IMR-90 (cell line): Measurements from ENCODE around the gene ARHGAP8. TPM values are rescaled to one million over a fixed set of nuclear protein-coding genes. Genes with fewer than 3 reads are reported as not detected.

Experiments
- ATAC-seq: fragments of 200-7000 bp; cut with Tn5 transposase; 2 replicates; pipeline ENCODE4 v1.9.1; 2020; ENCODE audit warnings: low read depth, mild to moderate bottlenecking, moderate library complexity
- BruUV-seq: library from RNA; stranded (reverse); fragments of 400-500 nt; replicated peaks from 2 replicates; lab custom pipeline; 2021; lab: Mats Ljungman, UMichigan
- CTCF ChIA-PET: fragments of 300-600 bp; formaldehyde crosslinking; extraction: SDS; loops from one replicate; lab custom pipeline; 2021; ENCODE audit warnings: antibody characterized with exemption; lab: Yijun Ruan, JAX
- POLR2A ChIA-PET: fragments of 300-600 bp; sonication (Branson Sonifier 250); formaldehyde crosslinking; loops from one replicate; lab custom pipeline; 2022; ENCODE audit warnings: antibody characterized with exemption; ENCODE audit not compliant: unreplicated experiment; lab: Charles Lee
- DNase-seq: peaks from one replicate; pipeline ENCODE4 v3.0.0; 2013
- H2AFZ ChIP-seq: replicated peaks from 2 replicates; pipeline ENCODE3; 2013; ENCODE audit warnings: low read length, mild to moderate bottlenecking; ENCODE audit not compliant: poor library complexity
- H2AK5ac ChIP-seq: 2 replicates; pipeline ENCODE4 v1.6.1; 2013; ENCODE audit warnings: low read depth, low read length, inconsistent platforms
- H2AK9ac ChIP-seq: replicated peaks from 2 replicates; pipeline ENCODE3; 2013; ENCODE audit warnings: mild to moderate bottlenecking, low read depth, low read length, moderate library complexity; ENCODE audit not compliant: poor library complexity
- H2BK120ac ChIP-seq: 2 replicates; pipeline ENCODE4 v1.6.1; 2013; ENCODE audit warnings: low read depth, low read length, inconsistent platforms
- H2BK15ac ChIP-seq: 3 replicates; pipeline ENCODE4 v1.6.1; 2013; ENCODE audit warnings: low read depth, low read length, inconsistent platforms
- H2BK20ac ChIP-seq: 2 replicates; pipeline ENCODE4 v1.6.1; 2013; ENCODE audit warnings: low read depth, mild to moderate bottlenecking, inconsistent platforms, low read length, moderate library complexity
- H2BK5ac ChIP-seq: 2 replicates; pipeline ENCODE4 v1.6.1; 2013; ENCODE audit warnings: mild to moderate bottlenecking, low read depth, low read length, inconsistent platforms; ENCODE audit not compliant: poor library complexity, severe bottlenecking
- H3K14ac ChIP-seq: replicated peaks from 2 replicates; pipeline ENCODE4 v1.6.1; 2013; ENCODE audit warnings: low read depth, low read length, inconsistent platforms
- H3K18ac ChIP-seq: 2 replicates; pipeline ENCODE4 v1.6.1; 2013; ENCODE audit warnings: low read depth, low read length, control low read depth
- H3K23ac ChIP-seq: 2 replicates; pipeline ENCODE4 v1.6.1; 2013; ENCODE audit warnings: low read depth, low read length, inconsistent platforms
- H3K27ac ChIP-seq: 2 replicates; pipeline ENCODE4 v1.5.1; 2013; ENCODE audit warnings: mild to moderate bottlenecking, control low read depth, low read length; ENCODE audit not compliant: insufficient read depth
- H3K27me3 ChIP-seq: 2 replicates; pipeline ENCODE4 v1.6.1; 2013; ENCODE audit warnings: low read length; ENCODE audit not compliant: control insufficient read depth, insufficient read depth
- H3K36me3 ChIP-seq: 2 replicates; pipeline ENCODE4 v1.6.1; 2013; ENCODE audit warnings: low read length, mixed read lengths; ENCODE audit not compliant: control insufficient read depth, insufficient read depth
- H3K4ac ChIP-seq: 2 replicates; pipeline ENCODE4 v1.6.1; 2013; ENCODE audit warnings: low read depth, low read length, inconsistent platforms
- H3K4me1 ChIP-seq: 2 replicates; pipeline ENCODE4 v1.6.1; 2013; ENCODE audit warnings: low read length, mixed read lengths; ENCODE audit not compliant: control insufficient read depth, insufficient read depth
- H3K4me2 ChIP-seq: 2 replicates; pipeline ENCODE4 v1.6.1; 2013; ENCODE audit warnings: low read depth, mild to moderate bottlenecking, control low read depth, low read length, moderate library complexity
- H3K4me3 ChIP-seq: 2 replicates; pipeline ENCODE4 v1.5.1; 2013; ENCODE audit warnings: low read depth, mild to moderate bottlenecking, control low read depth, low read length, moderate library complexity; ENCODE audit not compliant: insufficient read depth
- H3K56ac ChIP-seq: 2 replicates; pipeline ENCODE4 v1.6.1; 2013; ENCODE audit warnings: low read length, inconsistent platforms; ENCODE audit not compliant: insufficient read depth; ENCODE audit errors: extremely low read depth
- H3K79me1 ChIP-seq, 2 experiments: 2 replicates each; pipeline ENCODE4 v1.6.1; 2013; ENCODE audit warnings: low read length in 2 of 2, inconsistent platforms in 1 of 2, low read depth in 1 of 2
- H3K9ac ChIP-seq: 2 replicates; pipeline ENCODE4 v1.6.1; 2013; ENCODE audit warnings: low read depth, low read length, control low read depth
- H3K9me1 ChIP-seq: 2 replicates; pipeline ENCODE4 v1.6.1; 2013; ENCODE audit warnings: low read length, inconsistent platforms; ENCODE audit not compliant: insufficient read depth
- H3K9me3 ChIP-seq: 2 replicates; pipeline ENCODE4 v1.6.1; 2013; ENCODE audit warnings: low read length; ENCODE audit not compliant: control insufficient read depth, insufficient read depth
- H4K20me1 ChIP-seq: 2 replicates; pipeline ENCODE4 v1.6.1; 2013; ENCODE audit warnings: low read length, inconsistent platforms; ENCODE audit not compliant: insufficient read depth
- H4K5ac ChIP-seq: 2 replicates; pipeline ENCODE4 v1.6.1; 2013; ENCODE audit warnings: mild to moderate bottlenecking, low read depth, low read length, control low read depth
- H4K8ac ChIP-seq, 2 experiments: 2 replicates each; pipeline ENCODE4 v1.6.1; 2013; ENCODE audit warnings: low read depth in 2 of 2, low read length in 2 of 2, control low read depth in 1 of 2, inconsistent platforms in 1 of 2
- H4K91ac ChIP-seq: 2 replicates; pipeline ENCODE4 v1.6.1; 2013; ENCODE audit warnings: low read depth, low read length, inconsistent platforms; ENCODE audit not compliant: insufficient read depth
- BHLHE40 ChIP-seq: fragments of 150-350 bp; IDR thresholded peaks from 2 replicates; pipeline ENCODE4 v1.6.1; 2016; ENCODE audit warnings: mild to moderate bottlenecking, low read depth, low read length
- CHD1 ChIP-seq: IDR thresholded peaks from 2 replicates; pipeline ENCODE4 v1.6.1; 2012; ENCODE audit warnings: low read depth, low read length, improper control_type of control experiment
- CTCF ChIP-seq: conservative IDR thresholded peaks from 2 replicates; pipeline ENCODE4 v1.5.1; 2012; ENCODE audit warnings: mild to moderate bottlenecking, low read depth, low read length, improper control_type of control experiment
- FOS ChIP-seq: fragments of 150-350 bp; IDR thresholded peaks from 2 replicates; pipeline ENCODE4 v1.6.1; 2016; ENCODE audit warnings: low read depth, low read length
- MAZ ChIP-seq: IDR thresholded peaks from 2 replicates; pipeline ENCODE4 v1.6.1; 2012; ENCODE audit warnings: low read depth, mild to moderate bottlenecking, low read length, improper control_type of control experiment, moderate library complexity, borderline replicate concordance
- MXI1 ChIP-seq: IDR thresholded peaks from 2 replicates; pipeline ENCODE4 v1.6.1; 2012; ENCODE audit warnings: low read depth, mild to moderate bottlenecking, low read length, moderate library complexity, borderline replicate concordance
- POLR2A ChIP-seq: IDR thresholded peaks from 2 replicates; pipeline ENCODE4 v1.6.1; 2012; ENCODE audit warnings: mild to moderate bottlenecking, low read depth, low read length
- RAD21 ChIP-seq: IDR thresholded peaks from 2 replicates; pipeline ENCODE4 v1.6.1; 2012; ENCODE audit warnings: low read length, improper control_type of control experiment
- RCOR1 ChIP-seq: IDR thresholded peaks from 2 replicates; pipeline ENCODE4 v1.6.1; 2012; ENCODE audit warnings: mild to moderate bottlenecking, low read length, improper control_type of control experiment; ENCODE audit not compliant: insufficient replicate concordance
- RFX5 ChIP-seq: IDR thresholded peaks from 2 replicates; pipeline ENCODE4 v1.8.0; 2012; ENCODE audit warnings: low read depth, mild to moderate bottlenecking, low read length, moderate library complexity
- USF2 ChIP-seq: fragments of 150-350 bp; IDR thresholded peaks from 2 replicates; pipeline ENCODE4 v1.6.1; 2017; ENCODE audit warnings: mild to moderate bottlenecking, antibody characterized with exemption, low read length, low read depth
- WGBS, 2 experiments: methylation state at CpG; one replicate each; pipeline versions ENCODE4 v1.1.5 to v1.1.7; 2013; ENCODE audit warnings: missing lambda C conversion rate in 2 of 2; ENCODE audit not compliant: insufficient read length in 1 of 2; ENCODE audit errors: extremely low coverage in 2 of 2; 5-methylcytosine and 5-hydroxymethylcytosine counted together
- dilution Hi-C: fragments of 300-500 bp; cut with HindIII; formaldehyde crosslinking; loops from one replicate; pipeline ENCODE4 v1.14.3; 2018; ENCODE audit warnings: low sequenced_read_pairs; ENCODE audit not compliant: unreplicated experiment
- in situ Hi-C: fragments of 300-500 bp; cut with MboI; formaldehyde crosslinking; loops from 3 replicates; pipeline ENCODE4 v1.14.3; 2019; ENCODE audit warnings: low sequenced_read_pairs, inconsistent platforms, mixed read lengths
- intact Hi-C: fragments of 100-400 bp; cut with micrococcal nuclease; formaldehyde crosslinking; loops from 2 replicates; pipeline ENCODE4 v1.10.0; 2022
- polyA plus RNA-seq, 3 experiments: library from polyadenylated mRNA; depleted of rRNA; stranded (reverse); fragments of >200 nt; gene quantifications; 2 replicates each; pipeline ENCODE4 v1.2.3, GENCODE V29; 2012; ENCODE audit warnings: low replicate concordance in 1 of 3
- total RNA-seq: library from RNA; depleted of rRNA; stranded (reverse); fragments of >200 nt; gene quantifications from 2 replicates; pipeline ENCODE4 v1.2.3, GENCODE V29; 2012
- TF ChIP-seq, protein P1 (sequence below): fragments of 150-350 bp; IDR thresholded peaks from 2 replicates; pipeline ENCODE4 v1.6.1; 2016; ENCODE audit warnings: low read depth, mild to moderate bottlenecking, low read length, moderate library complexity, borderline replicate concordance

ARHGAP8 gene
- total and polyA plus RNA-seq, 2 of the 4 experiments (the other 2 are of a cell fraction): 0.18 to 0.21 TPM

GRCh38 chr22:44710474-44711240, 41.7 kb upstream of the ARHGAP8 start:
- Histone ChIP-seq H2BK15ac (no peak overlapping the region), H2AFZ (no peak overlapping the region), H3K9ac (no peak overlapping the region), H3K4me2 (no peak overlapping the region), H3K14ac (no peak overlapping the region), H4K91ac (no peak overlapping the region), H3K36me3 (peaks cover 4% of the 10 kb centered on the region; the same call in 1 of the 2 replicates), H3K4me1 (peaks cover 7% of the 10 kb centered on the region), H4K20me1 (peaks cover 20% of the 10 kb centered on the region), H2AK9ac (no peak overlapping the region), H3K4ac (no peak overlapping the region), H2BK5ac (no peak overlapping the region), H3K18ac (no peak overlapping the region), H3K56ac (no peak overlapping the region), H4K8ac (no peak overlapping the region), H3K23ac (no peak overlapping the region), H2BK120ac (no peak overlapping the region), H3K4me3 (no peak overlapping the region), H2AK5ac (no peak overlapping the region), H3K27me3 (no peaks in the 10 kb centered on the region), H3K27ac (no peak overlapping the region), H3K9me1 (peaks cover 5% of the 10 kb centered on the region; the same call in 1 of the 2 replicates), H3K79me1 (peaks cover 10 to 11% of the 10 kb centered on the region in 2 experiments; a peak in 2 of 4 replicates), H3K9me3 (no peaks in the 10 kb centered on the region), H2BK20ac (no peak overlapping the region), H4K5ac (no peak overlapping the region)
- BruUV-seq: no TSS peak
- intact Hi-C loops: no loop called here
- ChIA-PET CTCF (no interaction called here), POLR2A (no interaction called here)
- dilution Hi-C loops: no loop called here
- DNase-seq (no peak), ATAC-seq (no peak)
- WGBS, 2 experiments: 84% methylated on average over 5 of the region's 23 CpGs; no CpG with 5 or more reads in 1 of the 2 experiments
- in situ Hi-C loops: no loop called here
- TF ChIP-seq FOS: no peak
- TF ChIP-seq POLR2A: no peak
- TF ChIP-seq RAD21: no peak
- no peak for TF ChIP-seq CTCF
- no peak for TF ChIP-seq MAZ
- TF ChIP-seq BHLHE40: no peak
- TF ChIP-seq CHD1: no peak
- TF ChIP-seq USF2: no peak
- no peak for TF ChIP-seq RFX5
- TF ChIP-seq, protein P1, sequence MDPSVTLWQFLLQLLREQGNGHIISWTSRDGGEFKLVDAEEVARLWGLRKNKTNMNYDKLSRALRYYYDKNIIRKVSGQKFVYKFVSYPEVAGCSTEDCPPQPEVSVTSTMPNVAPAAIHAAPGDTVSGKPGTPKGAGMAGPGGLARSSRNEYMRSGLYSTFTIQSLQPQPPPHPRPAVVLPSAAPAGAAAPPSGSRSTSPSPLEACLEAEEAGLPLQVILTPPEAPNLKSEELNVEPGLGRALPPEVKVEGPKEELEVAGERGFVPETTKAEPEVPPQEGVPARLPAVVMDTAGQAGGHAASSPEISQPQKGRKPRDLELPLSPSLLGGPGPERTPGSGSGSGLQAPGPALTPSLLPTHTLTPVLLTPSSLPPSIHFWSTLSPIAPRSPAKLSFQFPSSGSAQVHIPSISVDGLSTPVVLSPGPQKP: no peak
- no peak for TF ChIP-seq RCOR1
- no peak for TF ChIP-seq MXI1
